Trophoblast cell (in vitro differentiated cells and primary cell): Measurements from ENCODE around the gene INO80E.

Experiments
- DNase-seq, 2 donors: peaks; one replicate each; pipeline ENCODE4 v3.0.0-alpha.2; 2016
- H2AFZ ChIP-seq: 2 replicates; pipeline ENCODE4 v1.6.1; 2013; ENCODE audit warnings: low read length, moderate library complexity, mild to moderate bottlenecking; ENCODE audit not compliant: insufficient read depth, poor library complexity
- H2AK5ac ChIP-seq: 2 replicates; pipeline ENCODE4 v1.6.1; 2013; ENCODE audit warnings: mild to moderate bottlenecking, low read length
- H2BK120ac ChIP-seq: 2 replicates; pipeline ENCODE4 v1.6.1; 2013; ENCODE audit warnings: low read length, mild to moderate bottlenecking, moderate library complexity; ENCODE audit not compliant: insufficient read depth, poor library complexity
- H2BK12ac ChIP-seq: 2 replicates; pipeline ENCODE4 v1.6.1; 2013; ENCODE audit warnings: mild to moderate bottlenecking, low read length, moderate library complexity
- H2BK5ac ChIP-seq: 2 replicates; pipeline ENCODE4 v1.6.1; 2013; ENCODE audit warnings: low read length, low read depth, moderate library complexity, mild to moderate bottlenecking; ENCODE audit not compliant: poor library complexity
- H3K14ac ChIP-seq: 2 replicates; pipeline ENCODE4 v1.6.1; 2013; ENCODE audit warnings: mild to moderate bottlenecking, low read length
- H3K18ac ChIP-seq: 2 replicates; pipeline ENCODE4 v1.6.1; 2013; ENCODE audit warnings: mild to moderate bottlenecking, low read length
- H3K23ac ChIP-seq: 2 replicates; pipeline ENCODE4 v1.6.1; 2013; ENCODE audit warnings: low read length
- H3K27ac ChIP-seq: 2 replicates; pipeline ENCODE4 v1.5.1; 2013; ENCODE audit warnings: low read depth, mild to moderate bottlenecking, inconsistent platforms, low read length, moderate library complexity
- H3K27me3 ChIP-seq: 2 replicates; pipeline ENCODE4 v1.6.1; 2013; ENCODE audit warnings: inconsistent platforms, mild to moderate bottlenecking, low read length, moderate library complexity; ENCODE audit not compliant: insufficient read depth
- H3K36me3 ChIP-seq, 2 experiments: 1 replicate in 1 of 2; 2 replicates in 1 of 2; pipeline ENCODE4 v1.6.1; 2013; ENCODE audit warnings: low read length in 2 of 2, mild to moderate bottlenecking in 2 of 2, moderate library complexity in 1 of 2; ENCODE audit not compliant: insufficient read depth in 2 of 2, control insufficient read depth in 1 of 2
- H3K4ac ChIP-seq: 2 replicates; pipeline ENCODE4 v1.6.1; 2013; ENCODE audit warnings: low read depth, mild to moderate bottlenecking, low read length, moderate library complexity
- H3K4me1 ChIP-seq, 2 experiments: 1 replicate in 1 of 2; 2 replicates in 1 of 2; pipeline ENCODE4 v1.6.1; 2013; ENCODE audit warnings: low read length in 2 of 2, mild to moderate bottlenecking in 2 of 2, moderate library complexity in 1 of 2; ENCODE audit not compliant: insufficient read depth in 2 of 2, control insufficient read depth in 1 of 2
- H3K4me2 ChIP-seq: 2 replicates; pipeline ENCODE4 v1.6.1; 2013; ENCODE audit warnings: inconsistent platforms, mild to moderate bottlenecking, low read length, moderate library complexity
- H3K4me3 ChIP-seq: 2 replicates; pipeline ENCODE4 v1.5.1; 2013; ENCODE audit warnings: mild to moderate bottlenecking, low read depth, low read length, inconsistent platforms
- H3K79me1 ChIP-seq: one replicate; pipeline ENCODE4 v1.6.1; 2013; ENCODE audit warnings: low read length
- H3K79me2 ChIP-seq: 2 replicates; pipeline ENCODE4 v1.6.1; 2013; ENCODE audit warnings: low read length, mild to moderate bottlenecking; ENCODE audit not compliant: control insufficient read depth, insufficient read depth, poor library complexity
- H3K9ac ChIP-seq: 2 replicates; pipeline ENCODE4 v1.6.1; 2013; ENCODE audit warnings: mild to moderate bottlenecking, low read length
- H3K9me3 ChIP-seq: 2 replicates; pipeline ENCODE4 v1.6.1; 2013; ENCODE audit warnings: low read depth, mild to moderate bottlenecking, control low read depth, inconsistent platforms, low read length; ENCODE audit not compliant: insufficient read depth
- H4K12ac ChIP-seq: 2 replicates; pipeline ENCODE4 v1.6.1; 2013; ENCODE audit warnings: low read depth, mild to moderate bottlenecking, low read length, moderate library complexity
- H4K8ac ChIP-seq: 2 replicates; pipeline ENCODE4 v1.6.1; 2013; ENCODE audit warnings: low read depth, mild to moderate bottlenecking, low read length, moderate library complexity
- H4K91ac ChIP-seq: one replicate; pipeline ENCODE4 v1.6.1; 2013; ENCODE audit warnings: low read depth, mild to moderate bottlenecking, low read length, moderate library complexity
- WGBS: extraction: QIAGEN DNeasy Blood & Tissue Kit; methylation state at CpG from one replicate; pipeline ENCODE4 v1.1.7; 2013; ENCODE audit warnings: missing lambda C conversion rate; ENCODE audit not compliant: insufficient read length, insufficient coverage; ENCODE audit errors: extremely low coverage; 5-methylcytosine and 5-hydroxymethylcytosine counted together

Gene INO80E

DNA sequence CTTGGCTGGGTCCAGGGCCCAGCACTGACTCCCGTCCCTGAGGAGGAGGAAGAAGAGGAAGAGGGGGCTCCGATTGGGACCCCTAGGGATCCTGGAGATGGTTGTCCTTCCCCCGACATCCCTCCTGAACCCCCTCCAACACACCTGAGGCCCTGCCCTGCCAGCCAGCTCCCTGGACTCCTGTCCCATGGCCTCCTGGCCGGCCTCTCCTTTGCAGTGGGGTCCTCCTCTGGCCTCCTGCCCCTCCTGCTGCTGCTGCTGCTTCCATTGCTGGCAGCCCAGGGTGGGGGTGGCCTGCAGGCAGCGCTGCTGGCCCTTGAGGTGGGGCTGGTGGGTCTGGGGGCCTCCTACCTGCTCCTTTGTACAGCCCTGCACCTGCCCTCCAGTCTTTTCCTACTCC is 9.1 kb upstream of the INO80E start:
- Histone ChIP-seq H2AK5ac (no peak overlapping the region), H3K4ac (no peak overlapping the region), H4K8ac (no peak overlapping the region), H3K36me3 (peaks cover 87 to 93% of the 10 kb centered on the region in 2 experiments), H3K27me3 (no peaks in the 10 kb centered on the region), H3K4me3 (no peak overlapping the region), H3K18ac (no peak overlapping the region), H2BK12ac (no peak overlapping the region), H3K14ac (no peak overlapping the region), H4K12ac (no peak overlapping the region), H2BK120ac (no peak overlapping the region), H3K4me2 (no peak overlapping the region), H3K27ac (no peak overlapping the region), H3K4me1 (no peaks in the 10 kb centered on the region), H3K79me2 (no peaks in the 10 kb centered on the region), H2AFZ (no peak overlapping the region), H3K23ac (no peak overlapping the region), H4K91ac (no peak overlapping the region), H2BK5ac (no peak overlapping the region), H3K79me1 (no peaks in the 10 kb centered on the region), H3K9ac (no peak overlapping the region), H3K9me3 (peaks cover 4% of the 10 kb centered on the region)
- WGBS = no CpG with 5 or more reads among the region's 5 CpGs
- no peak for DNase-seq

GRCh38 chr16:29987371-29988085 is 8.5 kb upstream of the INO80E start:
- H2BK120ac ChIP-seq = no peak overlapping the region
- H3K4me2 ChIP-seq = no peak overlapping the region
- no peak overlapping the region for H4K91ac ChIP-seq
- no peaks in the 10 kb centered on the region for H3K79me1 ChIP-seq
- H2BK5ac ChIP-seq = no peak overlapping the region
- no peaks in the 10 kb centered on the region for H3K4me1 ChIP-seq
- H3K14ac ChIP-seq = no peak overlapping the region
- H4K12ac ChIP-seq = no peak overlapping the region
- no peak for DNase-seq
- H3K9ac ChIP-seq = no peak overlapping the region
- no peaks in the 10 kb centered on the region for H3K79me2 ChIP-seq
- H3K36me3 ChIP-seq = peaks cover 88 to 90% of the 10 kb centered on the region in 2 experiments
- H2AFZ ChIP-seq = no peak overlapping the region
- H2BK12ac ChIP-seq = no peak overlapping the region
- H2AK5ac ChIP-seq = no peak overlapping the region
- H3K9me3 ChIP-seq = peaks cover 4% of the 10 kb centered on the region
- no CpG with 5 or more reads among the region's 35 CpGs for WGBS
- no peaks in the 10 kb centered on the region for H3K27me3 ChIP-seq
- no peak overlapping the region for H3K4me3 ChIP-seq
- H3K23ac ChIP-seq = no peak overlapping the region
- H4K8ac ChIP-seq = no peak overlapping the region
- H3K18ac ChIP-seq = no peak overlapping the region
- H3K4ac ChIP-seq = no peak overlapping the region
- H3K27ac ChIP-seq = no peak overlapping the region

- H3K18ac ChIP-seq = no peak overlapping the region
- no peak overlapping the region for H4K91ac ChIP-seq
- H3K23ac ChIP-seq = no peak overlapping the region
- H3K14ac ChIP-seq = no peak overlapping the region
- H3K4me1 ChIP-seq = no peaks in the 10 kb centered on the region
- DNase-seq = no peak
- no peak overlapping the region for H3K4me2 ChIP-seq
- no peak overlapping the region for H3K27ac ChIP-seq
- H3K27me3 ChIP-seq = no peaks in the 10 kb centered on the region
- no peaks in the 10 kb centered on the region for H3K79me2 ChIP-seq
- H2AFZ ChIP-seq = no peak overlapping the region
- peak overlapping the region; percentile 10 for H4K12ac ChIP-seq
- no peak overlapping the region for H3K9ac ChIP-seq
- H3K36me3 ChIP-seq = peaks cover 88 to 90% of the 10 kb centered on the region in 2 experiments
- no peaks in the 10 kb centered on the region for H3K79me1 ChIP-seq
- H3K4ac ChIP-seq = no peak overlapping the region
- WGBS = no CpG with 5 or more reads among the region's 17 CpGs
- no peak overlapping the region for H2BK120ac ChIP-seq
- H3K9me3 ChIP-seq = no peaks in the 10 kb centered on the region
- H2BK12ac ChIP-seq = no peak overlapping the region
- H4K8ac ChIP-seq = no peak overlapping the region
- no peak overlapping the region for H3K4me3 ChIP-seq
- H2AK5ac ChIP-seq = no peak overlapping the region
- H2BK5ac ChIP-seq = no peak overlapping the region
Measured at GRCh38 chr16:29988346-29989075, 7.5 kb upstream of the INO80E start.

- Histone ChIP-seq H3K9ac (no peak overlapping the region), H2AK5ac (no peak overlapping the region), H3K23ac (no peak overlapping the region), H3K4me2 (no peak overlapping the region), H3K14ac (no peak overlapping the region), H3K4me3 (no peak overlapping the region), H3K4me1 (no peaks in the 10 kb centered on the region), H2BK5ac (no peak overlapping the region), H2BK12ac (no peak overlapping the region), H3K18ac (no peak overlapping the region), H2BK120ac (no peak overlapping the region), H3K27ac (no peak overlapping the region), H3K9me3 (no peaks in the 10 kb centered on the region), H4K8ac (no peak overlapping the region), H2AFZ (no peak overlapping the region), H4K12ac (no peak overlapping the region), H3K36me3 (peaks cover 82 to 87% of the 10 kb centered on the region in 2 experiments), H3K79me2 (no peaks in the 10 kb centered on the region), H3K79me1 (no peaks in the 10 kb centered on the region), H3K27me3 (no peaks in the 10 kb centered on the region), H4K91ac (no peak overlapping the region), H3K4ac (no peak overlapping the region)
- no peak for DNase-seq
- whole genome bisulfite sequencing = no CpG with 5 or more reads among the region's 23 CpGs
Measured at GRCh38 chr16:29989111-29989858, 6.8 kb upstream of the INO80E start.
